LNCAP (cell line): ENCODE data around the gene ASIC4.

ENCODE experiments used
- TF ChIP-seq, protein P1 (sequence below): fragments of 450-650 bp; IDR thresholded peaks from 2 replicates; pipeline ENCODE4 v1.5.1; 2017; ENCODE audit warnings: mild to moderate bottlenecking

ASIC4 gene

DNA sequence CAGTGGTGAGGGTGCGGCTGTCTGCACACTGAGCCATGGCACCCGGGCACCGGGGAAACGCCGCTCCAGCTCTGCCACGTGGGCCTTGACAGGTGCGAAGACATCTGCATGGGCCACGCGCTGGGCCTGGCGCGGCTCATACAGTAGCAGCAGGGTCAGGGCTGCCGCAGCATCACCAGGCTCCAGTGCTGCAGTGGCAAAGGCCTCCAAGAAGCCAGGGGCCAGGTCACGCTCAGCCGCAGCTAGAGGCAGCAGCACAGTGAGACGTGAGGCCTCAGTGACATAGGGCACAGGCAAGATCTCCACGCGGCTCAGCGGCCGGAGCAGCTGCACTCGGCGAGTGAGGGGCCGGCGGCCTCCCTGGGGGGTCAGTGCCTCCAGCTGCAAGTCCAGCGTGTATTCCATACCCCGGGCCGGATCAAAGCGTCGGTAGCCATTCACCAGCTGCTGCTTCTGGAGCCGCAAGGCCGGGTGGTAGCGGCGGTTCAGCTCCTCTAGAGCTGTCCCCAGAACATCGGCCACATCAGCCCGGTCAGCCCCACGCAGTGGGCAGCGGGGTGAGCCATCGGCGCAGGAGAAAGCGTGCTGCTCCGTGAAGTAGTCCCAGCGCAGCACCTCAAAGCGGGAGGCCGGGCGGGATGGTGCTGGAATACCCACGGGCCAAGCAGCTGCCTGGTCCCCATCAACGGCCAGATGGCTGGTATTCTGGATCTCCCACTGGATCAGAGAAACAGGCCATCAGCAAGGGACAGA, 25.8 kb downstream of the ASIC4 start:
- TF ChIP-seq, protein P1, sequence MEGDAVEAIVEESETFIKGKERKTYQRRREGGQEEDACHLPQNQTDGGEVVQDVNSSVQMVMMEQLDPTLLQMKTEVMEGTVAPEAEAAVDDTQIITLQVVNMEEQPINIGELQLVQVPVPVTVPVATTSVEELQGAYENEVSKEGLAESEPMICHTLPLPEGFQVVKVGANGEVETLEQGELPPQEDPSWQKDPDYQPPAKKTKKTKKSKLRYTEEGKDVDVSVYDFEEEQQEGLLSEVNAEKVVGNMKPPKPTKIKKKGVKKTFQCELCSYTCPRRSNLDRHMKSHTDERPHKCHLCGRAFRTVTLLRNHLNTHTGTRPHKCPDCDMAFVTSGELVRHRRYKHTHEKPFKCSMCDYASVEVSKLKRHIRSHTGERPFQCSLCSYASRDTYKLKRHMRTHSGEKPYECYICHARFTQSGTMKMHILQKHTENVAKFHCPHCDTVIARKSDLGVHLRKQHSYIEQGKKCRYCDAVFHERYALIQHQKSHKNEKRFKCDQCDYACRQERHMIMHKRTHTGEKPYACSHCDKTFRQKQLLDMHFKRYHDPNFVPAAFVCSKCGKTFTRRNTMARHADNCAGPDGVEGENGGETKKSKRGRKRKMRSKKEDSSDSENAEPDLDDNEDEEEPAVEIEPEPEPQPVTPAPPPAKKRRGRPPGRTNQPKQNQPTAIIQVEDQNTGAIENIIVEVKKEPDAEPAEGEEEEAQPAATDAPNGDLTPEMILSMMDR: no peak

DNA sequence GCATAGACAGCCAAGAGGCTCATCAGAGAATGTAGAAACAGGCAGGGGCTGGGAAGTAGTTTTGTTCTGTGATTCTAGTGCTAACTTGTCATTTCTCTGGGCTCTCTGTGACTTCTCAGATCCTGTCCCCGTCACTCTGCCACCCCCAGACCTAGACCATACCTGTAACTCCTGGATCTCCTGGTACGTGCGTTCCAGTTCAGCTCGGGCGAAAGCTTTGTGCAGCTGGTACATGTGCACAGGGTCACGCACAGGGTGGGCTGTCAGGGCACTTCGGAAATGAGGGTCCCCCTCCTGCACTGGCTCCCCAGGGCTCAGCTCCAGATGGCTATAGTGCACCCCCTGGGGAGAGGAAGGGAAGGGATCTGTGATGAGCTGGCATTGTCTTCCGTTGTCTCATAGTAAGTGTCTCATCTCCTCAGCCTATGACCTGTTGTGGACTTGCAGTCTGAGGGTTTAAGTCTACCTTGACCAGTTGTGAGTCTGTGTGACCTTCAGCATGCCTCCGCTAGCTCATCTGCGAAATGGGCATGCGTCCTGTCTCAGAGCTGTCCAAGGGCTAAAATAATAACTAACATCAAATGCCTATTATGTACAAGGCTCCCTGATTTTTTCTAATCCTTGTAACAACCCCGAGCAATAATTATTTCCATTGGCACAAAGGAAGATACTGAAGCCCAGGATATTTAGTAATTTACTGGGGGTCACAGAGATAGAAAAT, 26.7 kb downstream of the ASIC4 start:
- TF ChIP-seq, protein P1: no peak

DNA sequence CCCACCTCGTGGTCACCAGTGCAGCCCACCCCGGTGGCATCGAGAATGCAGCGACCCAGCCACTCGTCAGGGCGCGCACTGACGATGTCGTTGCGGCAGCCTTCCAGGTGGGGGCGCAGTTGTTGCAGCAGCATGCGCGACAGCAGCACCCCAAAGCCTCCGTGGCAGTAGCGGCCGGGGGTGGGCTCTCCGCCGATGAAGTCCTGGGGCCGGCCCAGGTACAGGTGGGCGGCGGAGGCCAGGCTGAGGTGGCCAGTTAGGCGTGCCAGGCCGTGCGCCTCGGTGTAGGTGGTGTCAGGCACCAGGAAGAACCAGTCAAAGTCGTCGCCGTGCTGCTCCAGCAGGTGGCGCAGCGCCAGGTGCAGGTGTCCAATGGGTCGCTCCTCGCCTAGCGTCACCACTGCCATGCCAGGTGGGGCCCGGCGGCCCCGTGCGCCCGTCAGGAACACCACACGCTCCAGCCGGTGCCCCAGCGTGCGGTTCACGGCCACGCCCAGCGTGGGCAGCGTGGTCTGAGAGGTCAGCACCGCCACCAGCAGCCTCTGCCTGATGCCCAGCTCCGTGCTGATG, 27.4 kb downstream of the ASIC4 start:
- TF ChIP-seq, protein P1: peak; percentile 97

DNA sequence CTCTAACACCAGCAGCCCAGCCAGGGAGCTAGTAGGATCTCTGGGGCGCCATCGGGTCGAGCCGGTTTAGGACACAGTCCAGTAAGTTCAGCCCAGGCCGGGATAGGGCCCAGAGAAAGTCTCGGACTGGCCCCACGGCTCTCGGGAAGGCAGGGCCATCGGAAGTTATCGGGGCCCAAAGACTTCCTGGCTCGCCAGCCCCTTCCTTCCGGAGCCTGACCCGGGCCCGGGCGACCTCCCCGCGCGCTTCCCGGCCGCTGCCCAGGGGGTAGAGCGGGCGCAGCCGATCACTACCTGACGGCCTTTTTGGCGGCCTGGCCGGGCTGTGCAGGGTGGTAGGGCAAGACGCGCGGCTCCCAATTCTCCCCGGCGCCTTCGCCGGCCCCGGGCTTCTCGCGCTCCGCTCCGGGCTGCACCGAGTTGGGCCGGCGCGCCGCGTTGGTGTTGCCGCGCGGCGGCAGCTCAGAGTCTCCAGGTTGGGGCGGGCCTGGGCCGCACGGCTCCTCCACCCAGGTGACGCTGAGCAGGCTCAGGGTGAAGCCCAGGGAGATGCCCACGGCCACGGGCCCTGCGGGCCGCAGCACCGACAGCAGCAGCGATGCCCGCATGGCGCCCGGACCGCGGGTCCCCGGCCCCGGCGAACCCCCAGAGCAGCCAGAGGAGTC, 28.8 kb downstream of the ASIC4 start:
- TF ChIP-seq, protein P1: no peak

DNA sequence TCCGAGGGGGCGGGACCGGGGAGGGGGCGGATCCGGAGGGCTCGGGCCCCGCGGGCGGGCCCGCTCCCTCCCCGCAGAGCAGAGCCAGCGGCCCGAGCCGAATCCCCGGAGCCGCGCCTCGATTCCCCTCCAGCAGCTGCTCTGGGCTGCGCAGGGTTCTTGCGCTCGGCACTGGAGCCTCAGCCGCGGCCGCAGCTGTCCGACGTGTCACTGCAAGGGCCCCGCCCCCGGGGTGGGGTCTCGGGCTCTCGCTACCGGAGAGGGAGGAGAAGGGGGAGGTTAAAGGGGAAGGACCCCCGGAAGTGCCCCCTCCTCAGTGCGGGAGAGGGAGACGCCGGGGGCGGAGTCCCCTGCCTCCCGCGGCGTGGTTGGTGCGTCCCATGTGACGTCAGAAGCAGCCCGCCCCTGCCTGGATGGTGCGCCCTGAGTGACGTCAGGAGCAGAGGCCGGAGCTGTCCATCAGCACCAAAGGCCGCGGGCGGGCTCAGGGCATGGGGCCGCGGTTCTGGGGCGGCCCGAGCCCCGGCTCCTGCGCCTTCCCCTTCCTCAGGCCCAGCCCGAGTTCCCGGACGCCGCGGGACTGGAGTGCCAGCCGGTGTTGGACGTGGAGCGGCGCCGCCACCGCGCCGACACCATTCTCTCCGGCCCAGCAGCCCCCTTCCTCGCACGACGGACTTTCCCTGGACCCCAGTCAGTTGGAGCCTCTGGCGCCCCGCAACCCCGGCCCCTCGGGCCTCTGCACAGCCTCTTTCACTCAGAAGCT, 29.5 kb downstream of the ASIC4 start, which contains the start of the genes CHPF and TMEM198:
CHPF (minus strand) TSS at position 214 of the 763 bp plus-strand sequence. CDS start 271 bp downstream, outside the sequence.
TMEM198 (plus strand) TSS at position 433 of the 763 bp plus-strand sequence. CDS start 700 bp downstream, outside the sequence.
- TF ChIP-seq, protein P1: no peak

DNA sequence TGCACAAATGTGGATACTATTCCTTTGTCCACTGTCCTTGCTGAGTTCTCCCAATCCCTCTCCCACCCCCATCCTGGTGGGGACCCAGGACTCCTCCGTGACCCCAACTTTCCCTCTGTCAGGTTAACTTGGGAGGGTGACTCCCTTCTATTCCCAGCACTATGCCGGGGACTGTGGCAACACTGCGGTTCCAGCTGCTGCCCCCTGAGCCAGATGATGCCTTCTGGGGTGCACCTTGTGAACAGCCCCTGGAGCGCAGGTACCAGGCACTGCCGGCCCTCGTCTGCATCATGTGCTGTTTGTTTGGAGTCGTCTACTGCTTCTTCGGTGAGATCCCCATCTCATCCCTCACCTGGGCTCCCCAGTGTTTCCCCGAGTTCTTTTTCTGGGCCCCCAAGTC, 30.3 kb downstream of the ASIC4 start:
- TF ChIP-seq, protein P1: no peak
